Coronary artery (tissue), 2 donors: ENCODE measurements around the gene REL.
"Not testable (repeated sequence)": the region's sequence is repeated elsewhere in the genome, so short reads cannot be mapped to it uniquely, and the experiment has no call there.

Source experiments
- DNase-seq: peaks from one replicate; pipeline ENCODE4 v3.0.0-alpha.2; 2017; ENCODE audit warnings: low spot score
- H3K27ac ChIP-seq, 2 donors: fragments of 200-600 bp; sonication (generic); one replicate each; pipeline ENCODE4 v1.5.1; 2016 to 2019
- H3K4me3 ChIP-seq: fragments of 200-600 bp; sonication (generic); 2 replicates; pipeline ENCODE4 v1.5.1; 2016; ENCODE audit warnings: mild to moderate bottlenecking, moderate library complexity
- TF ChIP-seq, protein P1 (sequence below): fragments of 200-600 bp; sonication (generic); IDR thresholded peaks from one replicate; pipeline ENCODE4 v1.5.1; 2019; ENCODE audit warnings: antibody characterized with exemption

The REL gene

DNA sequence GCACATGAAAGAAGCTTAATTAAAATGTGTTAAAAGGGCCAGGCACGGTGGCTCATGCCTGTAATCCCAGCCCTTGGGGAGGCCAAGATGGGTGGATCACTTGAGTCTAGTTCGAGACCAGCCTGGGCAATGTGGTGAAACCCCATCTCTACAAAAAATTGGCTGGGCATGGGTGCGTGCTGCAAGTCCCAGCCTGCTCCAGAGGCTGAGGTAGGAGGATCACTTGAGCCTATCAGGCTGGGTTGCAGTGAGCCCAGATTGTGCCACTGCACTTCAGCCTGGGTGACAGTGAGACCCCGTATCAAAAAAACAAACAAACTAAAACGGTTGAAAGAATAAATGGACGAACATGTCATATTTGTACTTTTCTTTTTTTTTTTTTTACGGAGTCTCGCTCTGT is 26.0 kb downstream of the REL start:
- Histone ChIP-seq H3K27ac (no peak overlapping the region), H3K4me3 (no peak overlapping the region)
- TF ChIP-seq, protein P1, sequence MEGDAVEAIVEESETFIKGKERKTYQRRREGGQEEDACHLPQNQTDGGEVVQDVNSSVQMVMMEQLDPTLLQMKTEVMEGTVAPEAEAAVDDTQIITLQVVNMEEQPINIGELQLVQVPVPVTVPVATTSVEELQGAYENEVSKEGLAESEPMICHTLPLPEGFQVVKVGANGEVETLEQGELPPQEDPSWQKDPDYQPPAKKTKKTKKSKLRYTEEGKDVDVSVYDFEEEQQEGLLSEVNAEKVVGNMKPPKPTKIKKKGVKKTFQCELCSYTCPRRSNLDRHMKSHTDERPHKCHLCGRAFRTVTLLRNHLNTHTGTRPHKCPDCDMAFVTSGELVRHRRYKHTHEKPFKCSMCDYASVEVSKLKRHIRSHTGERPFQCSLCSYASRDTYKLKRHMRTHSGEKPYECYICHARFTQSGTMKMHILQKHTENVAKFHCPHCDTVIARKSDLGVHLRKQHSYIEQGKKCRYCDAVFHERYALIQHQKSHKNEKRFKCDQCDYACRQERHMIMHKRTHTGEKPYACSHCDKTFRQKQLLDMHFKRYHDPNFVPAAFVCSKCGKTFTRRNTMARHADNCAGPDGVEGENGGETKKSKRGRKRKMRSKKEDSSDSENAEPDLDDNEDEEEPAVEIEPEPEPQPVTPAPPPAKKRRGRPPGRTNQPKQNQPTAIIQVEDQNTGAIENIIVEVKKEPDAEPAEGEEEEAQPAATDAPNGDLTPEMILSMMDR = no peak
- DNase-seq = no peak

DNA sequence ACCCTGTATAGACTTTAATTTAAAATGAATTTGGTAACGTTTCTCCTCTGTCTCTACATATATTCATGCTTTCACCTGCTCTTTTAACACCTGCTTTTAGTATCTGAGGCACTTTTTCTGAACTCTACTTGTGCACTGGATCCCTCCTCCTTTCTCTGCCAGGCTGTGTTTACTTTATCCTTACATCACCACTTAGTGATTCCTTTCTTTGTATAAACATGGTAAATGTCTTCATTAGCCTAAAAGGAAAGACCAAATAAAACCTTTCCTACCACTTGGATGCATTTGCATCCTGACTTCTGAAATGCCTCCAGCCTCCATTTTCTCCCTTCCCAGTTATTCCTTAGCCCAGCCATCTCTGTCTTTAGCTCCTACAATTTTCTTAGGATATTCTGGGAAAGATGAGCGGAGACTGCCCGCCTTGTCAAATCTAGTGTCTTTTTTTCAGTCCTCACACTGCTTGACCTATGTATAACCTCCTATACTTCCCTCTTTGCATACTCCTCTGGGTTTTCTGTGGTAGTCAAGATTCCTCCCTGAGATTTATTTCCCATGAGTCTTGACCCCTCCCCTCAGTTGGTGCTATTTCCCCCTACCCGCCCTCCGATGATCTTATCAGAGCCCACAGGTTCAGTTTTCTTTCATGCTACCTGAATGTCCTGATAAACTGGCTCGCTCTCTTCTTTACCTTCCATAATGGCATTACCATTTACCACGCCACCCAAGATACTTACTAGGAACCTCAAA is 44.8 kb downstream of the REL start:
- Histone ChIP-seq H3K27ac (no peak overlapping the region), H3K4me3 (no peak overlapping the region)
- TF ChIP-seq, protein P1 = no peak
- no peak for DNase-seq

DNA sequence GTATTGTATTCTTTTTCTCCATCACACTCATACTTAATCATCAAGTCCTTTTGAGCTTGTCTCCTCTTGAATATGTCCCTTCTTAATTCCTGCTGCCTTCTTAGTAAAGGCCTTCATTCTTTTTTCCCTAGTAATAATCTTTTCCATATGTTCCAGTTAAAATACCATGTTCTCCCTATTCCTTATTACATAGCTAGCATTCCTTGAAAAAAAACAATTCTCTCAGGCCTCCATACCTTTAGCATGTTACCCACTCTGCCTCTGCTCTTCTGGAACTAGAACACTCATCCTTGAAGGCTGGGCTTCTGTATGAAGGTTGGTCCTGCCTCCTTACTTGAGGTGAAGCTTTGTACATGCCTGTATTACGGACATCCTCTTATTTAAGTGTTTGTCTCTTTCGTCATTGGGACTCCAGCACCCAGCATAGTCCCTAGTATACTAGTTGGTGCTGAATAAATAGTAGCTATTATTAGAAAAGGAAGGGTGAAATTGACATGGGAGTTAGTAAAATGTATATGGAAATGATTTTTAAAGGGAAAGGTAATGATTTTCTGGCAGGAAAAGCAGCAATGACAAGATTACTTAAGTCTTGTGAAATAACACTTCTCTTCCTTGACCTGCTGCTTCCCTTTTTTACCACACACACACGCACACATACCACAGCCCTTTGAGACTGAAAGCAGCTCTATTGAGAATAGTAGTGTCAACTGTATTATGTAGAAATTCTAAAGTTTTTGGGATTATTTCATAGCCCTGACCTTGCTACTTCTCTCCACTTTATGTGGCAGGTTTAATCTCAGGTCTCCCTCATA is 45.6 kb downstream of the REL start:
- DNase-seq = no peak
- Histone ChIP-seq H3K27ac (no peak overlapping the region), H3K4me3 (no peak overlapping the region)
- TF ChIP-seq, protein P1 = no peak

DNA sequence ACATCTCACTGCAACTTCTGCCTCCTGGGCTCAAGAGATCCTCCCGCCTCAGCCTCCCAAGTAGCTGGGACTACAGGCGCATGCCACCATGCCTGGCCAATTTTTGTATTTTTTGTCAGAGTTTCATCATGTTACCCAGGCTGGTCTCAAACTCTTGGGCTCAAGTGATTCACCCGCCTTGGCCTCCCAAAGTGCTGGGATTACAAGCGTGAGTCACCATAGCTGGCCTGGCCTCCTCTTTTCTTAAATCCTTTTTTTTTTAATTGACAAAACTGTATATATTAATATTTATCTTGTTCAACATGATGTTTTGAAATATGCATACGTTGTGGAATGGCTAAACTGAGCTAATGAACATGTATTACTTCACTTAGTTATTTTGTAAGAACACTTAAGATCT is 50.7 kb downstream of the REL start:
- DNase-seq, H3K27ac ChIP-seq, H3K4me3 ChIP-seq: not testable (repeated sequence)

DNA sequence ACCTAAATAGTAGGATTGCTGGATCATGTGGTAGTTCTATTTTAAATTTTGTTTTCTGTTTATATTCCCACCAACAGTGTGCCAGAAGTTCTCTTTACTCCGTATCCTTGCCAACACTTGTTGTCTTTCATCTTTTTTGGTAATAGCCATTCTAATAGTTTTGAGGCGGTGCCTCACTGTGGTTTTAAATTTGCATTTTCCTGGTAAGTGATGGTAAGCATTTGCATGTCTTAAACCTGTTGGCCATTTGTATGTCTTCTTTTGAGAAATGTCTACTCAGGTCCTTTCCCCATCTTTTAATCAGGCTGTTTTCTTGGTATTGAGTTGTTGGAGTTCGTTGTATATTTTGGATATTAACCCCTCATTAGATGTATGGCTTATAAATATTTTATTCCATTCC is 51.6 kb downstream of the REL start:
- Histone ChIP-seq H3K4me3 (no peak overlapping the region), H3K27ac (no peak overlapping the region)
- TF ChIP-seq, protein P1 = no peak
- DNase-seq = no peak

DNA sequence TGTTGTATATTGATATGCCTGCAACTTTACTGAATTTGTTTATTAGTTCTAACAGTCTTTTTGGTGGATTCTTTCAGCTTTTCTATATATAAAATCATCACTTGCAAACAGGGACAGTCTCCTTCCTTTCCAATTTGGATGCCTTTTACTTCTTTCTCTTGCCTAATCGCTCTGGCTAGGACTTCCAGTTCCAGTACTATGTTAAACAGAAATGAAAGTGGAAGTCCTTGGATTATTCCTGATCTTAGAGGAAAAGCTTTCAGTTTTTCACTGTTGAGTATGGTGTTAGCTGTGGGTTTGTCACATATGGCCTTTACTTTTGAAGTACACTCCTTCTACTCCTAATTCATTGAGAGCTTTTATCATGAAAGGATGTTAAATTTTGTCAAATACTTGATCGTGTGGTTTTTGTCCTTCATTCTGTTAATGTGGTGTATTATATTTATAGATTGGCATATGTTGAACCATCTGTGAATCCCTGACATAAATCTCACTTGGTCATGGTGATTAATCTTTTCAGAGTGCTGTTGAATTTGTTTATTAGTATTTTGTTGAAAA is 52.9 kb downstream of the REL start:
- Histone ChIP-seq H3K4me3 (no peak overlapping the region), H3K27ac (peak overlapping the region in 1 of 2 donors; percentile 46)
- no peak for DNase-seq

DNA sequence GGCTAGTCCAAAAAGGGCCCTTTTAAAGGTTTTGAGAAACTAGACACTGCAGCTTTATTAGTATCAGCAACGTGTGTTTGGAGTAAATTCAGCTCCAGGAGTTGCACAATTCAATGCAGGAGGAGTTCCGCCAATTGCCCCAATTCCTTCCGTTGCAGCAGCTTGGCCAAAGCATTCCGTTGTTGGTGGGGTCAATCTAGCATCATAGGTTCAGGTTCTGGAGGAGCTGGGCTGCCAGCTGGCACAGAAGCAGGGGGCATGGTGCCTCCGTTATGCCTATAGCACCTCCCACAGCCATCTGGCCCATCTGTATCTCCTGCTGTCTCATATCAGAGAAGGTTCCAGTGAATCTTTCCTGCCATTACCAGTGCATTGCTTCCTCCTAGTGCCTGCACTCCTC is 55.4 kb downstream of the REL start:
- no peak for DNase-seq
- H3K27ac ChIP-seq = no peak overlapping the region
- no peak overlapping the region for H3K4me3 ChIP-seq
- TF ChIP-seq, protein P1 = no peak

More for the DNA sequence above, 52.9 kb downstream of the REL start:
- TF ChIP-seq, protein P1 = no peak
